Caco-2 (cell line): ENCODE measurements around the gene MAP3K4. TPM values are rescaled to one million over a fixed set of nuclear protein-coding genes. Genes with fewer than 3 reads are reported as not detected.

Experiments
- BruUV-seq: library from RNA; stranded (reverse); fragments of 400-500 nt; replicated peaks from 2 replicates; lab custom pipeline; 2021; lab: Mats Ljungman, UMichigan
- CTCF ChIA-PET: fragments of 300-600 bp; sonication (Branson Sonifier 250); formaldehyde crosslinking; loops from one replicate; lab custom pipeline; 2022; ENCODE audit warnings: antibody characterized with exemption; lab: Charles Lee
- POLR2A ChIA-PET: fragments of 300-600 bp; sonication (Branson Sonifier 250); formaldehyde crosslinking; loops from one replicate; lab custom pipeline; 2022; ENCODE audit warnings: antibody characterized with exemption; lab: Charles Lee
- DNase-seq, 2 experiments: peaks; one replicate each; pipeline versions ENCODE4 v3.0.0 to v3.0.0-alpha.2; 2020 to 2022
- H3K27me3 ChIP-seq: replicated peaks from 2 replicates; pipeline ENCODE4 v1.6.0; 2011; ENCODE audit warnings: low read length; ENCODE audit not compliant: control insufficient read depth, insufficient read depth
- H3K36me3 ChIP-seq: 2 replicates; pipeline ENCODE4 v1.5.1; 2011; ENCODE audit warnings: low read length; ENCODE audit not compliant: control insufficient read depth, insufficient read depth
- H3K4me1 ChIP-seq: fragments of 250-450 bp; sonication (Bioruptor Pico); 2 replicates; pipeline ENCODE4 v1.5.1; 2020; ENCODE audit warnings: mild to moderate bottlenecking
- H3K4me3 ChIP-seq: 2 replicates; pipeline ENCODE4 v1.5.1; 2011; ENCODE audit warnings: low read depth, mild to moderate bottlenecking, control low read depth, low read length
- H3K9me3 ChIP-seq: fragments of 250-450 bp; sonication (Bioruptor Pico); 2 replicates; pipeline ENCODE4 v1.5.1; 2020; ENCODE audit warnings: mild to moderate bottlenecking, moderate library complexity
- H3K27ac Mint-ChIP-seq: one replicate; pipeline ENCODE4 v1.8.0; 2022; ENCODE audit warnings: mixed read lengths; ENCODE audit not compliant: unreplicated experiment
- H3K27me3 Mint-ChIP-seq: one replicate; pipeline ENCODE4 v1.8.0; 2022; ENCODE audit warnings: mixed read lengths; ENCODE audit not compliant: insufficient read depth, unreplicated experiment
- H3K36me3 Mint-ChIP-seq: one replicate; pipeline ENCODE4 v1.8.0; 2022; ENCODE audit warnings: mild to moderate bottlenecking, mixed read lengths; ENCODE audit not compliant: insufficient read depth, unreplicated experiment
- H3K4me1 Mint-ChIP-seq: one replicate; pipeline ENCODE4 v1.8.0; 2022; ENCODE audit warnings: low read depth, mixed read lengths; ENCODE audit not compliant: unreplicated experiment
- H3K4me3 Mint-ChIP-seq: one replicate; pipeline ENCODE4 v1.8.0; 2022; ENCODE audit warnings: mild to moderate bottlenecking, moderate library complexity, mixed read lengths; ENCODE audit not compliant: unreplicated experiment
- H3K9me3 Mint-ChIP-seq: one replicate; pipeline ENCODE4 v1.8.0; 2022; ENCODE audit warnings: mixed read lengths; ENCODE audit not compliant: unreplicated experiment
- CTCF ChIP-seq, 2 experiments: fragments of 200-600 bp in 1 of 2; IDR thresholded peaks; 1 replicate in 1 of 2; 2 replicates in 1 of 2; pipeline versions ENCODE4 v1.5.1 to v1.8.0; 2011 to 2022; ENCODE audit warnings: antibody characterized with exemption in 1 of 2, control low read depth in 1 of 2, inconsistent platforms in 1 of 2, low read depth in 1 of 2, low read length in 1 of 2, mild to moderate bottlenecking in 1 of 2, moderate library complexity in 1 of 2; ENCODE audit not compliant: insufficient read depth in 1 of 2, severe bottlenecking in 1 of 2, unreplicated experiment in 1 of 2
- intact Hi-C: fragments of 100-400 bp; cut with micrococcal nuclease; formaldehyde crosslinking; loops from one replicate; pipeline ENCODE4 v1.10.0; 2022; ENCODE audit not compliant: unreplicated experiment
- total RNA-seq: library from RNA; stranded (reverse); gene quantifications from 2 replicates; pipeline ENCODE4 v1.2.3, GENCODE V29; 2022

The MAP3K4 gene
- total RNA-seq, 1 experiment from 2014 or later = 34.3 TPM

- intact Hi-C loops = no loop called here
- no peak for DNase-seq
- H3K36me3 ChIP-seq = no peaks in the 10 kb centered on the region
- no peak overlapping the region for H3K4me3 ChIP-seq
- no peaks in the 10 kb centered on the region for H3K4me1 ChIP-seq
- H3K27me3 ChIP-seq = no peaks in the 10 kb centered on the region
- Mint-ChIP-seq H3K4me3 (no peak overlapping the region), H3K9me3 (no peaks in the 10 kb centered on the region), H3K27me3 (peaks cover 18% of the 10 kb centered on the region), H3K4me1 (no peaks in the 10 kb centered on the region), H3K27ac (no peak overlapping the region), H3K36me3 (no peaks in the 10 kb centered on the region)
- TF ChIP-seq CTCF (IDR thresholded peaks at IDR 0.05; ENCODE audit: insufficient read depth in 1 of 2, low read depth in 1 of 2, low read length in 1 of 2, severe bottlenecking in 1 of 2, unreplicated experiment in 1 of 2) = no peak
- BruUV-seq = no TSS peak
- ChIA-PET CTCF (no interaction called here), POLR2A (no interaction called here)
- no peaks in the 10 kb centered on the region for H3K9me3 ChIP-seq
Observed at GRCh38 chr6:160951187-160952030, 40.2 kb upstream of the MAP3K4 start.

- no peak overlapping the region for H3K27ac Mint-ChIP-seq
- no peaks in the 10 kb centered on the region for H3K4me1 Mint-ChIP-seq
- no peak overlapping the region for H3K4me3 Mint-ChIP-seq
- H3K9me3 ChIP-seq = no peaks in the 10 kb centered on the region
- H3K9me3 Mint-ChIP-seq = no peaks in the 10 kb centered on the region
- no peaks in the 10 kb centered on the region for H3K4me1 ChIP-seq
- no peaks in the 10 kb centered on the region for H3K27me3 ChIP-seq
- TF ChIP-seq CTCF (IDR thresholded peaks at IDR 0.05; ENCODE audit: insufficient read depth in 1 of 2, low read depth in 1 of 2, low read length in 1 of 2, severe bottlenecking in 1 of 2, unreplicated experiment in 1 of 2) = no peak
- BruUV-seq = no TSS peak
- H3K27me3 Mint-ChIP-seq = peaks cover 22% of the 10 kb centered on the region
- intact Hi-C loops = no loop called here
- no peak for DNase-seq
- CTCF ChIA-PET = no interaction called here
- no peaks in the 10 kb centered on the region for H3K36me3 ChIP-seq
- no peak overlapping the region for H3K4me3 ChIP-seq
- POLR2A ChIA-PET = no interaction called here
- no peaks in the 10 kb centered on the region for H3K36me3 Mint-ChIP-seq
Observed at GRCh38 chr6:160952633-160953281, 38.8 kb upstream of the MAP3K4 start.

GRCh38 chr6:160955508-160956295 lies 35.9 kb upstream of the MAP3K4 start:
- Mint-ChIP-seq H3K27me3 (peaks cover 29% of the 10 kb centered on the region), H3K4me1 (no peaks in the 10 kb centered on the region), H3K27ac (no peak overlapping the region), H3K36me3 (no peaks in the 10 kb centered on the region), H3K9me3 (no peaks in the 10 kb centered on the region), H3K4me3 (no peak overlapping the region)
- ChIA-PET POLR2A (no interaction called here), CTCF (no interaction called here)
- Histone ChIP-seq H3K36me3 (no peaks in the 10 kb centered on the region), H3K27me3 (no peaks in the 10 kb centered on the region), H3K9me3 (no peaks in the 10 kb centered on the region), H3K4me3 (no peak overlapping the region), H3K4me1 (no peaks in the 10 kb centered on the region)
- intact Hi-C loops = no loop called here
- no peak for TF ChIP-seq CTCF (IDR thresholded peaks at IDR 0.05; ENCODE audit: insufficient read depth in 1 of 2, low read depth in 1 of 2, low read length in 1 of 2, severe bottlenecking in 1 of 2, unreplicated experiment in 1 of 2)
- DNase-seq = no peak
- no TSS peak for BruUV-seq
